GM23338 (cell line): ENCODE results near the gene WNK2. TPM values are rescaled to one million over a fixed set of nuclear protein-coding genes. Genes with fewer than 3 reads are reported as not detected.
A peak's percentile ranks its signal among the peaks of the same experiment; 100 is the strongest.

Experiments
- ATAC-seq: fragments of 200-7000 bp; cut with Tn5 transposase; 3 replicates; pipeline ENCODE4 v1.9.1; 2020
- DNase-seq: peaks from one replicate; pipeline ENCODE4 v3.0.0-alpha.2; 2015; ENCODE audit warnings: low spot score
- H2AFZ ChIP-seq: fragments of 200-600 bp; sonication (generic); 2 replicates; pipeline ENCODE4 v1.8.0; 2016; ENCODE audit warnings: antibody characterized with exemption, mild to moderate bottlenecking, moderate library complexity
- H3F3A ChIP-seq: fragments of 200-600 bp; sonication (generic); replicated peaks from 2 replicates; pipeline ENCODE4 v1.8.0; 2017; ENCODE audit warnings: antibody characterized with exemption, mixed run types, low read depth
- H3K27ac ChIP-seq: fragments of 200-600 bp; sonication (generic); 2 replicates; pipeline ENCODE4 v1.6.1; 2016; ENCODE audit warnings: low read depth
- H3K27me3 ChIP-seq: fragments of 200-600 bp; sonication (generic); 2 replicates; pipeline ENCODE4 v1.8.0; 2016; ENCODE audit warnings: mild to moderate bottlenecking, mixed run types, moderate library complexity; ENCODE audit not compliant: insufficient read depth
- H3K36me3 ChIP-seq: fragments of 200-600 bp; sonication (generic); 2 replicates; pipeline ENCODE4 v1.8.0; 2016; ENCODE audit warnings: mild to moderate bottlenecking; ENCODE audit not compliant: insufficient read depth
- H3K4me1 ChIP-seq: fragments of 200-600 bp; sonication (generic); 2 replicates; pipeline ENCODE4 v1.8.0; 2016; ENCODE audit warnings: mild to moderate bottlenecking, moderate library complexity; ENCODE audit not compliant: insufficient read depth
- H3K4me2 ChIP-seq: fragments of 200-600 bp; sonication (generic); 2 replicates; pipeline ENCODE4 v1.7.1; 2017; ENCODE audit warnings: mixed run types
- H3K4me3 ChIP-seq: fragments of 200-600 bp; sonication (generic); 2 replicates; pipeline ENCODE4 v1.6.1; 2016; ENCODE audit warnings: mixed run types
- H3K79me2 ChIP-seq: fragments of 200-600 bp; sonication (generic); replicated peaks from 2 replicates; pipeline ENCODE4 v1.8.0; 2017; ENCODE audit warnings: mild to moderate bottlenecking; ENCODE audit not compliant: insufficient read depth
- H3K9me2 ChIP-seq: fragments of 200-600 bp; sonication (generic); 2 replicates; pipeline ENCODE4 v1.8.0; 2017; ENCODE audit not compliant: insufficient read depth
- H4K20me1 ChIP-seq: fragments of 200-600 bp; sonication (generic); replicated peaks from 2 replicates; pipeline ENCODE4 v1.8.0; 2017; ENCODE audit warnings: mild to moderate bottlenecking; ENCODE audit not compliant: insufficient read depth
- H3K27ac Mint-ChIP-seq: 2 replicates; pipeline ENCODE4 v1.8.0; 2020; ENCODE audit warnings: inconsistent platforms, mild to moderate bottlenecking, moderate library complexity, mixed read lengths
- H3K27me3 Mint-ChIP-seq: 3 replicates; pipeline ENCODE4 v1.8.0; 2022; ENCODE audit warnings: low read depth, mild to moderate bottlenecking, moderate library complexity, mixed read lengths, inconsistent platforms; ENCODE audit not compliant: insufficient read depth, poor library complexity
- H3K36me3 Mint-ChIP-seq: 3 replicates; pipeline ENCODE4 v1.8.0; 2021; ENCODE audit warnings: low read depth, mild to moderate bottlenecking, inconsistent platforms, moderate library complexity, mixed read lengths
- H3K4me1 Mint-ChIP-seq: 3 replicates; pipeline ENCODE4 v1.8.0; 2020; ENCODE audit warnings: mild to moderate bottlenecking, inconsistent platforms, mixed read lengths
- H3K4me3 Mint-ChIP-seq: 3 replicates; pipeline ENCODE4 v1.8.0; 2021; ENCODE audit warnings: moderate library complexity, mild to moderate bottlenecking, inconsistent platforms, mixed read lengths
- H3K9me3 Mint-ChIP-seq: 3 replicates; pipeline ENCODE4 v1.8.0; 2020; ENCODE audit warnings: moderate library complexity, mild to moderate bottlenecking, inconsistent platforms, mixed read lengths
- CREB1 ChIP-seq: fragments of 250-450 bp; sonication (Bioruptor Pico); IDR thresholded peaks from 2 replicates; pipeline ENCODE4 v1.5.0; 2020; ENCODE audit warnings: low read depth, mild to moderate bottlenecking, moderate library complexity
- CTCF ChIP-seq, 2 experiments: fragments of 200-600 bp in 1 of 2; sonication (generic) in 1 of 2; conservative IDR thresholded peaks; 2 replicates each; pipeline versions ENCODE4 v1.5.1 to v1.6.1; 2016 to 2017; ENCODE audit warnings: antibody characterized with exemption in 2 of 2, low read depth in 2 of 2, mild to moderate bottlenecking in 2 of 2, moderate library complexity in 1 of 2
- ETS1 ChIP-seq: IDR thresholded peaks from 2 replicates; pipeline ENCODE4 v1.6.1; 2016; ENCODE audit warnings: antibody characterized with exemption
- EZH2phosphoT487 ChIP-seq: fragments of 200-600 bp; sonication (generic); IDR thresholded peaks from one replicate; pipeline ENCODE4 v1.8.1; 2018; ENCODE audit warnings: antibody characterized with exemption; ENCODE audit not compliant: unreplicated experiment
- NANOG ChIP-seq: IDR thresholded peaks from 2 replicates; pipeline ENCODE4 v1.6.1; 2016; ENCODE audit warnings: antibody characterized with exemption, borderline replicate concordance
- REST ChIP-seq: IDR thresholded peaks from one replicate; pipeline ENCODE4 v1.6.1; 2018; ENCODE audit warnings: antibody characterized with exemption; ENCODE audit not compliant: unreplicated experiment
- ZNF114 ChIP-seq: fragments of 250-450 bp; sonication (Bioruptor Pico); IDR thresholded peaks from 2 replicates; pipeline ENCODE4 v1.5.0; 2020; ENCODE audit warnings: mild to moderate bottlenecking, moderate library complexity
- ZNF331 ChIP-seq: fragments of 250-450 bp; sonication (Bioruptor Pico); IDR thresholded peaks from 2 replicates; pipeline ENCODE4 v1.5.0; 2020; ENCODE audit warnings: low read depth, mild to moderate bottlenecking, moderate library complexity
- polyA plus RNA-seq: library from polyadenylated mRNA; unstranded; fragments of >200 nt; fragmentation: Nextera tagmentation; extraction: Ambion mirVana; gene quantifications from 2 replicates; pipeline ENCODE4 v1.2.1, GENCODE V29; 2016
- total RNA-seq: library from RNA; depleted of rRNA; stranded (reverse); fragments of >200 nt; shearing (Covaris generic); gene quantifications from 2 replicates; pipeline ENCODE4 v1.2.3, GENCODE V29; 2014

Gene WNK2
- total and polyA plus RNA-seq, 2 experiments from 2014 or later, result 56.4 to 102 TPM

DNA sequence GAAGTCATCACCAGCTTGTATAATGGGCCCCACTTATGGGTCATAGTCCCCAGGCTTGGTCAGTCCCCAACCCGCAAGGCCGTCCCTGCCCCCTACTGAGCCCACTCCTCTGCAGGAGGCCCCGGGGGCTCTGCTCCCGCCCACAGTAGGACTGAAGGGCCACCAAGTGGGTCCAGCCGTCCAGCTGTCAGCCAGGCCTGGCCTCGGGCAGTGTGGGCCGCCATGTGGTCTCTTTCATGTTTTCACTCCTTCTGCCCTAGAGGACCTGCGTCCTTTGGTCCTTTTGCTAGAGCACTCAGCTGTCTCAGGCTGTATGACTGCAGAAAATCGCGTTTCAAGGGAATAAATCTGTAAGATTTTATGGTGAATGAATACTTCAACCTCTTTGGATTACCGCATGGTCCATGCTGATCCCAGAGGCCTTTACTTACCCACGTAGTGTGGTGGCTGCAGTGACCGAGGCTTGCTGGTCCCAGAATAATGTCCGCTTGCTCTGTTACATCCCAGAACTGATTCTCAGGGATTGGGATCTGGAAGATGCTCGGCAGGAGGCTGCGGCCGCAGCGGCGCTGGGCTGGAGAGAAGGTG is 161.8 kb downstream of the WNK2 start:
- H3F3A ChIP-seq, result 0 out of 2 replicates have a peak, but pooled peaks cover 2% of the 10 kb centered on the region
- TF ChIP-seq ZNF331 (CRISPR knock-in tag) (no peak), NANOG (no peak), CREB1 (CRISPR knock-in tag) (no peak), EZH2phosphoT487 (no peak)
- peaks cover 84% of the 10 kb centered on the region for H3K79me2 ChIP-seq
- peaks cover 3% of the 10 kb centered on the region for H3K9me3 Mint-ChIP-seq
- H3K4me1 Mint-ChIP-seq, result peaks cover 59% of the 10 kb centered on the region
- peaks cover 23% of the 10 kb centered on the region for H3K36me3 Mint-ChIP-seq
- peak; percentile 46 for ATAC-seq
- H3K4me1 ChIP-seq, result peaks cover 38% of the 10 kb centered on the region
- DNase-seq, result no peak
- peak overlapping the region; percentile 99 for H3K4me2 ChIP-seq
- no peaks in the 10 kb centered on the region for H4K20me1 ChIP-seq
- no peaks in the 10 kb centered on the region for H3K27me3 ChIP-seq
- no peaks in the 10 kb centered on the region for H3K36me3 ChIP-seq
- peak overlapping the region; percentile 71 for H3K4me3 Mint-ChIP-seq
- H3K27ac Mint-ChIP-seq, result no peak overlapping the region
- peaks cover 18% of the 10 kb centered on the region for H3K27me3 Mint-ChIP-seq
- H3K27ac ChIP-seq, result peak overlapping the region; percentile 90
- peak overlapping the region; percentile 95 for H3K4me3 ChIP-seq
- H3K9me2 ChIP-seq, result no peaks in the 10 kb centered on the region
- no peak overlapping the region for H2AFZ ChIP-seq

DNA sequence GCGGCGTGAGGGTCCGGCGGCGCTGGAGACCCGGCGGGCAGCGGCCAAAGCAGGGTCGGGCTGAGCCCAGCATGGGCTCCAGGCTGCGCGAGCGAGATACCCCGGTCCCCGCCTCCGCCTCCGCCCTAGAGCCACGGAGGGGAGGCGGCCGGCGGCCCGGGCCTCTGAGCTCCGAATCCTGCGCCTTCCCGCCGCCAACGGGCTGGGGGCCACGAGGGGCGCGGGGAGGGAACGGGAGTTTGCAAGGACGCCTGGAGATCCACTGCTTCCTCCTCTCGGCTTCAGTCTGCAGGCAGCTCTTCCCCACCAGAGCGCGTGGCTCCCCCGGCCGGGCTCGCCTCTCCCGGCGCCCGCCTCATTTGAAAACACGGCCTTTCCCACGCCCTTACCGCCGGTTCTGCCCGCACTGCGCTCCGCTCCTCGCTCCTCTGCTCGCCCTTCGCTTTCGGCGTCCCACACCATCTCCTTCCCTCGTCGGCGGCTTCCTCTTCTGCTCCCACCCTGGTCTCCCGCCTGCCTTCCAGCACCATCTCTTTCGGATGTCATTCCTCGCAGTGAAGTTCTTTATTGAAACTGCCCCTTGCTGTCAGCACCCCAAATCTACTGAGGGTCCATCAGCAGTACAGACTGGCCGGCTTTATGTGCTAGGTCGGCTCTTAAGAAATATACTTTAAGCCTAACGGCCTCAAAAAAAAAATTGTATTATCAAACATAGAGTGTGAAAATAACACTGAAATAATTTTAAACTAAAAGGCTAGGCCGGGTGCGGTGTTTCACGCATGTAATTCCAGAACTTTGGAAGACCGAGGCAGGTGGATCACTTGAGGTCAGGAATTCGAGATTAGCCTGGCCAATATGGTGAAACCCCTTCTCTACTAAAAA is 162.5 kb downstream of the WNK2 start:
- Histone ChIP-seq H3K4me2 (peak overlapping the region; percentile 99), H3K9me2 (no peaks in the 10 kb centered on the region), H3K36me3 (0 out of 2 replicates have a peak, but pooled peaks cover 2% of the 10 kb centered on the region), H2AFZ (no peak overlapping the region), H4K20me1 (no peaks in the 10 kb centered on the region), H3K4me3 (peak overlapping the region; percentile 95), H3K79me2 (peaks cover 79% of the 10 kb centered on the region), H3K27ac (peak overlapping the region; percentile 90), H3K27me3 (no peaks in the 10 kb centered on the region), H3F3A (peaks cover 5% of the 10 kb centered on the region; the same call in 1 of the 2 replicates), H3K4me1 (peaks cover 34% of the 10 kb centered on the region)
- Mint-ChIP-seq H3K4me1 (peaks cover 62% of the 10 kb centered on the region), H3K36me3 (peaks cover 22% of the 10 kb centered on the region), H3K27ac (peak overlapping the region; percentile 25), H3K27me3 (peaks cover 18% of the 10 kb centered on the region), H3K9me3 (no peaks in the 10 kb centered on the region; the same call in 1 of the 3 replicates), H3K4me3 (peak overlapping the region; percentile 71)
- ATAC-seq (peak; percentile 90), DNase-seq (peak; percentile 68)
- TF ChIP-seq ZNF114 (CRISPR knock-in tag) (no peak), CTCF (conservative IDR thresholded peaks at IDR 0.05; ENCODE audit: low read depth in 2 of 2) (no peak), ETS1 (no peak), REST (no peak)
